ENCODE results near the gene ADCK1. TPM values are rescaled to one million over a fixed set of nuclear protein-coding genes. Genes with fewer than 3 reads are reported as not detected.
A peak's percentile ranks its signal among the peaks of the same experiment; 100 is the strongest.

The ADCK1 gene
- total and polyA plus RNA-seq, 9 of the 15 experiments (the other 6 are each of a cell fraction or from before 2014, with no cell fraction given): 2.8 to 8.9 (median 4.3) TPM

- TF ChIP-seq NR4A1 (CRISPR knock-in tag; IDR thresholded peaks at IDR 0.05) (no peak), NR4A1 (tag; IDR thresholded peaks at IDR 0.05) (no peak), ZNF766 (CRISPR knock-in tag; conservative IDR thresholded peaks at IDR 0.05) (0 out of 2 replicates have a peak, but pooled peaks have one; percentile 45), JUN (IDR thresholded peaks at IDR 0.05; ENCODE audit: borderline replicate concordance, low read depth, low read length) (no peak), JUN (CRISPR knock-in tag; IDR thresholded peaks at IDR 0.05; ENCODE audit: borderline replicate concordance) (peak; percentile 74; the same call in 1 of the 2 replicates), KLF10 (CRISPR knock-in tag; IDR thresholded peaks at IDR 0.05) (no peak), FOSL1 (tag; conservative IDR thresholded peaks at IDR 0.05) (no peak), MAZ (CRISPR knock-in tag; conservative IDR thresholded peaks at IDR 0.05 in 1 of 2, IDR thresholded peaks at IDR 0.05 in 1 of 2) (peak in 1 of 2 experiments; percentile 55; a peak in 1 of 4 replicates), CBX1 (IDR thresholded peaks at IDR 0.05; ENCODE audit: low read depth) (no peak), POLR2B (IDR thresholded peaks at IDR 0.05; ENCODE audit: low read depth, partially characterized antibody) (peak; percentile 73), BCOR (IDR thresholded peaks at IDR 0.05) (0 out of 2 replicates have a peak, but pooled peaks have one; percentile 19), ELF1 (tag; IDR thresholded peaks at IDR 0.05) (peak; percentile 51; the same call in 1 of the 2 replicates), POLR2A (conservative IDR thresholded peaks at IDR 0.05) (peak; percentile 84), SRF (CRISPR knock-in tag; IDR thresholded peaks at IDR 0.05) (peak in 1 of 2 experiments; percentile 15; a peak in 1 of 4 replicates), MCM3 (IDR thresholded peaks at IDR 0.05) (no peak), SUPT5H (IDR thresholded peaks at IDR 0.05) (peak; percentile 82), MXD1 (CRISPR knock-in tag; IDR thresholded peaks at IDR 0.05; ENCODE audit: borderline replicate concordance, poor library complexity, severe bottlenecking) (no peak)
- TF ChIP-seq, protein P1, sequence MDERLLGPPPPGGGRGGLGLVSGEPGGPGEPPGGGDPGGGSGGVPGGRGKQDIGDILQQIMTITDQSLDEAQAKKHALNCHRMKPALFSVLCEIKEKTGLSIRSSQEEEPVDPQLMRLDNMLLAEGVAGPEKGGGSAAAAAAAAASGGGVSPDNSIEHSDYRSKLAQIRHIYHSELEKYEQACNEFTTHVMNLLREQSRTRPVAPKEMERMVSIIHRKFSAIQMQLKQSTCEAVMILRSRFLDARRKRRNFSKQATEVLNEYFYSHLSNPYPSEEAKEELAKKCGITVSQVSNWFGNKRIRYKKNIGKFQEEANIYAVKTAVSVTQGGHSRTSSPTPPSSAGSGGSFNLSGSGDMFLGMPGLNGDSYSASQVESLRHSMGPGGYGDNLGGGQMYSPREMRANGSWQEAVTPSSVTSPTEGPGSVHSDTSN (CRISPR knock-in tag; IDR thresholded peaks at IDR 0.05; ENCODE audit: low read depth): no peak
- TF ChIP-seq, protein P1 (tag; conservative IDR thresholded peaks at IDR 0.05; ENCODE audit: low read depth): peak; percentile 45; the same call in 1 of the 2 replicates
- TF ChIP-seq, protein P2, sequence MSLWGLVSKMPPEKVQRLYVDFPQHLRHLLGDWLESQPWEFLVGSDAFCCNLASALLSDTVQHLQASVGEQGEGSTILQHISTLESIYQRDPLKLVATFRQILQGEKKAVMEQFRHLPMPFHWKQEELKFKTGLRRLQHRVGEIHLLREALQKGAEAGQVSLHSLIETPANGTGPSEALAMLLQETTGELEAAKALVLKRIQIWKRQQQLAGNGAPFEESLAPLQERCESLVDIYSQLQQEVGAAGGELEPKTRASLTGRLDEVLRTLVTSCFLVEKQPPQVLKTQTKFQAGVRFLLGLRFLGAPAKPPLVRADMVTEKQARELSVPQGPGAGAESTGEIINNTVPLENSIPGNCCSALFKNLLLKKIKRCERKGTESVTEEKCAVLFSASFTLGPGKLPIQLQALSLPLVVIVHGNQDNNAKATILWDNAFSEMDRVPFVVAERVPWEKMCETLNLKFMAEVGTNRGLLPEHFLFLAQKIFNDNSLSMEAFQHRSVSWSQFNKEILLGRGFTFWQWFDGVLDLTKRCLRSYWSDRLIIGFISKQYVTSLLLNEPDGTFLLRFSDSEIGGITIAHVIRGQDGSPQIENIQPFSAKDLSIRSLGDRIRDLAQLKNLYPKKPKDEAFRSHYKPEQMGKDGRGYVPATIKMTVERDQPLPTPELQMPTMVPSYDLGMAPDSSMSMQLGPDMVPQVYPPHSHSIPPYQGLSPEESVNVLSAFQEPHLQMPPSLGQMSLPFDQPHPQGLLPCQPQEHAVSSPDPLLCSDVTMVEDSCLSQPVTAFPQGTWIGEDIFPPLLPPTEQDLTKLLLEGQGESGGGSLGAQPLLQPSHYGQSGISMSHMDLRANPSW (CRISPR knock-in tag; IDR thresholded peaks at IDR 0.05): no peak
- TF ChIP-seq, protein P3, sequence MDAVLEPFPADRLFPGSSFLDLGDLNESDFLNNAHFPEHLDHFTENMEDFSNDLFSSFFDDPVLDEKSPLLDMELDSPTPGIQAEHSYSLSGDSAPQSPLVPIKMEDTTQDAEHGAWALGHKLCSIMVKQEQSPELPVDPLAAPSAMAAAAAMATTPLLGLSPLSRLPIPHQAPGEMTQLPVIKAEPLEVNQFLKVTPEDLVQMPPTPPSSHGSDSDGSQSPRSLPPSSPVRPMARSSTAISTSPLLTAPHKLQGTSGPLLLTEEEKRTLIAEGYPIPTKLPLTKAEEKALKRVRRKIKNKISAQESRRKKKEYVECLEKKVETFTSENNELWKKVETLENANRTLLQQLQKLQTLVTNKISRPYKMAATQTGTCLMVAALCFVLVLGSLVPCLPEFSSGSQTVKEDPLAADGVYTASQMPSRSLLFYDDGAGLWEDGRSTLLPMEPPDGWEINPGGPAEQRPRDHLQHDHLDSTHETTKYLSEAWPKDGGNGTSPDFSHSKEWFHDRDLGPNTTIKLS (IDR thresholded peaks at IDR 0.05; ENCODE audit: borderline replicate concordance, low read depth): peak; percentile 25; the same call in 1 of the 2 replicates
Measured at GRCh38 chr14:77760381-77761204, 39.3 kb upstream of the ADCK1 start, which contains the start of gene SNW1 (continued).

All from K562 (cell line).